HG03280 (cell line): ENCODE measurements around the gene TMEM259.

Source experiments
- ATAC-seq: cut with Tn5 transposase; IDR thresholded peaks from one replicate; pipeline ENCODE4 v1.9.1; 2021; ENCODE audit warnings: mild to moderate bottlenecking, moderate library complexity; ENCODE audit not compliant: unreplicated experiment

The TMEM259 gene

GRCh38 chr19:1017906-1018305, 3.0 kb downstream of the TMEM259 start:
- ATAC-seq = no peak

GRCh38 chr19:1017115-1017905, 3.6 kb downstream of the TMEM259 start:
- no peak for ATAC-seq

GRCh38 chr19:1016647-1017114, 4.2 kb downstream of the TMEM259 start:
- ATAC-seq = no peak

- ATAC-seq = no peak
Observed at GRCh38 chr19:1015782-1016646, 4.9 kb downstream of the TMEM259 start.

GRCh38 chr19:1015061-1015781, 5.7 kb downstream of the TMEM259 start:
- no peak for ATAC-seq

GRCh38 chr19:1014161-1015060, 6.5 kb downstream of the TMEM259 start:
- ATAC-seq = no peak

- ATAC-seq = no peak
Observed at GRCh38 chr19:1013218-1013617, 7.7 kb downstream of the TMEM259 start.

- ATAC-seq = no peak
Observed at GRCh38 chr19:1012334-1012733, 8.6 kb downstream of the TMEM259 start.

GRCh38 chr19:1011831-1012333, 9.0 kb downstream of the TMEM259 start:
- no peak for ATAC-seq

GRCh38 chr19:1010586-1011510, 10.1 kb downstream of the TMEM259 start:
- no peak for ATAC-seq

GRCh38 chr19:1009981-1010538, 10.9 kb downstream of the TMEM259 start:
- ATAC-seq = no peak

- no peak for ATAC-seq
Observed at GRCh38 chr19:1009041-1009980, 11.6 kb downstream of the TMEM259 start.

GRCh38 chr19:1008268-1009040, 12.5 kb downstream of the TMEM259 start:
- ATAC-seq = no peak

- ATAC-seq = no peak
Observed at GRCh38 chr19:1007399-1008251, 13.3 kb downstream of the TMEM259 start.

- no peak for ATAC-seq
Observed at GRCh38 chr19:1006711-1007398, 14.1 kb downstream of the TMEM259 start.
